OCI-LY7 (cell line): ENCODE data around the gene C1orf226. TPM values are rescaled to one million over a fixed set of nuclear protein-coding genes. Genes with fewer than 3 reads are reported as not detected.

Experiments used
- BruUV-seq: library from RNA; stranded (reverse); fragments of 400-500 nt; replicated peaks from 2 replicates; lab custom pipeline; 2021; lab: Mats Ljungman, UMichigan
- CTCF ChIA-PET: fragments of 300-600 bp; sonication (Branson Sonifier 250); formaldehyde crosslinking; loops from one replicate; lab custom pipeline; 2022; ENCODE audit warnings: antibody characterized with exemption; ENCODE audit not compliant: unreplicated experiment; lab: Charles Lee
- POLR2A ChIA-PET: fragments of 300-600 bp; sonication (Branson Sonifier 250); formaldehyde crosslinking; loops from one replicate; lab custom pipeline; 2022; ENCODE audit warnings: antibody characterized with exemption; lab: Charles Lee
- DNase-seq: peaks from one replicate; pipeline ENCODE4 v3.0.0-alpha.2; 2015; ENCODE audit warnings: low spot score
- H2AFZ ChIP-seq: fragments of 200-600 bp; sonication (generic), shearing (Covaris generic); 2 replicates; pipeline ENCODE4 v1.6.1; 2014; ENCODE audit warnings: mild to moderate bottlenecking, antibody characterized with exemption, low read length, moderate library complexity
- H3K27ac ChIP-seq: fragments of 200-600 bp; sonication (generic); 2 replicates; pipeline ENCODE4 v1.5.1; 2014; ENCODE audit warnings: mixed run types, low read depth, mild to moderate bottlenecking, moderate library complexity, low read length, inconsistent platforms; ENCODE audit not compliant: poor library complexity, severe bottlenecking
- H3K36me3 ChIP-seq: fragments of 200-600 bp; sonication (generic); 2 replicates; pipeline ENCODE4 v1.6.1; 2014; ENCODE audit warnings: mild to moderate bottlenecking, antibody characterized with exemption, low read length, moderate library complexity, mixed read lengths; ENCODE audit not compliant: insufficient read depth
- H3K4me1 ChIP-seq: fragments of 200-600 bp; sonication (generic); 2 replicates; pipeline ENCODE4 v1.5.1; 2014; ENCODE audit warnings: mild to moderate bottlenecking, low read length; ENCODE audit not compliant: insufficient read depth, poor library complexity, severe bottlenecking
- H3K4me2 ChIP-seq: fragments of 200-600 bp; sonication (generic); 2 replicates; pipeline ENCODE4 v1.6.1; 2014; ENCODE audit warnings: mild to moderate bottlenecking, low read length
- H3K4me3 ChIP-seq: fragments of 200-600 bp; sonication (generic); 2 replicates; pipeline ENCODE4 v1.5.1; 2014; ENCODE audit warnings: mild to moderate bottlenecking, low read depth, low read length; ENCODE audit not compliant: poor library complexity, severe bottlenecking
- H3K79me2 ChIP-seq: fragments of 200-600 bp; sonication (generic); 2 replicates; pipeline ENCODE4 v1.6.1; 2016; ENCODE audit warnings: low read depth, mild to moderate bottlenecking, low read length, moderate library complexity, mixed read lengths; ENCODE audit not compliant: insufficient read depth
- H3K9me2 ChIP-seq: fragments of 200-600 bp; sonication (generic); 2 replicates; pipeline ENCODE4 v1.6.1; 2016; ENCODE audit warnings: mild to moderate bottlenecking, low read length, mixed read lengths; ENCODE audit not compliant: insufficient read depth
- H3K9me3 ChIP-seq: fragments of 200-600 bp; sonication (generic); 2 replicates; pipeline ENCODE4 v1.6.1; 2014; ENCODE audit warnings: mild to moderate bottlenecking, mixed run types, low read length, mixed read lengths
- H4K20me1 ChIP-seq: fragments of 200-600 bp; sonication (generic); 2 replicates; pipeline ENCODE4 v1.6.1; 2014; ENCODE audit warnings: mild to moderate bottlenecking, antibody characterized with exemption, low read length, moderate library complexity, mixed read lengths; ENCODE audit not compliant: insufficient read depth
- EZH2phosphoT487 ChIP-seq: fragments of 200-600 bp; sonication (generic); IDR thresholded peaks from 2 replicates; pipeline ENCODE4 v1.6.1; 2018; ENCODE audit warnings: low read depth, borderline replicate concordance, mild to moderate bottlenecking, mixed run types, antibody characterized with exemption, low read length, moderate library complexity, mixed read lengths
- intact Hi-C: fragments of 100-400 bp; cut with micrococcal nuclease; formaldehyde crosslinking; loops from one replicate; pipeline ENCODE4 v1.10.0; 2022; ENCODE audit not compliant: unreplicated experiment
- total RNA-seq, 2 experiments: library from RNA; depleted of rRNA in 1 of 2; stranded (reverse); fragments of >200 nt in 1 of 2; shearing (Covaris generic) in 1 of 2; gene quantifications; 2 replicates each; pipeline ENCODE4 v1.2.3, GENCODE V29; 2014 to 2022
- TF ChIP-seq, protein P1 (sequence below): fragments of 200-600 bp; sonication (generic); conservative IDR thresholded peaks from 2 replicates; pipeline ENCODE4 v1.5.1; 2014; ENCODE audit warnings: mild to moderate bottlenecking, antibody characterized with exemption, low read length, moderate library complexity, mixed read lengths

The C1orf226 gene
- total RNA-seq, 2 experiments from 2014 or later = not detected

DNA sequence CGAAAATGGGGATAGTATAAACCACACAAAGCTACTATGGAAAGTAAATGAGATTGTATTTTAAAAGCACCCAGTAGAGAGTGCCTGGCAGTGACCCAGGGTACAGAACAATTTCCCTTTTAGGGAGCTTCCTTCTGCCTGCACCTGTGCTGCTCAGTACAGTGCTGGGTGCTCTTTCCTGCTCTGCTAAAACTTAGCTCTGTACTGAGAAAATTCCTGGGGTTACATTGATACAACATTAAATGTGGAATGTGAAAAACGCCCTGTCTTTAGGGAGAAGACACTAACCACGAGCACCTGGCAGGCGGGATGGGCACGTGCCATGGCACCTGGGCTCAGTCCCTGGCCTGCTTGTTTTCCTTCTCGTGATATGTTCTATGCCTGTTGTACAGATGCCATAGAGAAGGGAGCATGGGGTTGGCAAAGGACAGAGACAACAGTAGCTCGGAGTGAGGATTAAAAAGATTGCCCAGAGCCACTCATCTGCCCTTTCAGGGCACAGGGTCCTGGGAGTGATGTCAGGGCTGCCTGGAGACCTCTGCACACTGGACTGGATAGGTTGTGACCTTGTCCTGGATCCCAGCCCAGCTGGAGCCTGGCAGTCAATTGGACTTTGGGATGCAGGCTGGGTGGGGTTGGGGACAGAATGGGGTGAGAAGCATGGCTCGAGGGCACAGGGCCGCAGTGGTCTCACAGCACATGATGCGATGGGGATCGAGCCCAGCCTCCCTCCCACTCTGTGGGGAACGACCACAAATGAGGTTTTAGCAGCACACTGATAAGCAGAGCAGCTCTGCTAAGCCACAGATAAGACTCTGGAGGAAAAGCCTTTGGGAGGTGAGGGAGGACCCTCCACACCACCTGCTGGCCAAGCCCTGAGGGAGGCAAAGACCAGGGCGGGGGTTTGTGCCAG lies 9.1 kb upstream of the C1orf226 start:
- H3K36me3 ChIP-seq = no peaks in the 10 kb centered on the region
- no peak overlapping the region for H3K27ac ChIP-seq
- H3K79me2 ChIP-seq = no peaks in the 10 kb centered on the region
- TF ChIP-seq, protein P1, sequence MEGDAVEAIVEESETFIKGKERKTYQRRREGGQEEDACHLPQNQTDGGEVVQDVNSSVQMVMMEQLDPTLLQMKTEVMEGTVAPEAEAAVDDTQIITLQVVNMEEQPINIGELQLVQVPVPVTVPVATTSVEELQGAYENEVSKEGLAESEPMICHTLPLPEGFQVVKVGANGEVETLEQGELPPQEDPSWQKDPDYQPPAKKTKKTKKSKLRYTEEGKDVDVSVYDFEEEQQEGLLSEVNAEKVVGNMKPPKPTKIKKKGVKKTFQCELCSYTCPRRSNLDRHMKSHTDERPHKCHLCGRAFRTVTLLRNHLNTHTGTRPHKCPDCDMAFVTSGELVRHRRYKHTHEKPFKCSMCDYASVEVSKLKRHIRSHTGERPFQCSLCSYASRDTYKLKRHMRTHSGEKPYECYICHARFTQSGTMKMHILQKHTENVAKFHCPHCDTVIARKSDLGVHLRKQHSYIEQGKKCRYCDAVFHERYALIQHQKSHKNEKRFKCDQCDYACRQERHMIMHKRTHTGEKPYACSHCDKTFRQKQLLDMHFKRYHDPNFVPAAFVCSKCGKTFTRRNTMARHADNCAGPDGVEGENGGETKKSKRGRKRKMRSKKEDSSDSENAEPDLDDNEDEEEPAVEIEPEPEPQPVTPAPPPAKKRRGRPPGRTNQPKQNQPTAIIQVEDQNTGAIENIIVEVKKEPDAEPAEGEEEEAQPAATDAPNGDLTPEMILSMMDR = no peak
- TF ChIP-seq EZH2phosphoT487 = no peak
- no TSS peak for BruUV-seq
- no peak overlapping the region for H3K4me2 ChIP-seq
- CTCF ChIA-PET = interaction anchor here (0.5 kb wide), 1 partner anchor 37 kb away, joined by 3 read pairs; no protein-coding TSS in a partner anchor
- DNase-seq = no peak
- no peak overlapping the region for H2AFZ ChIP-seq
- no peaks in the 10 kb centered on the region for H3K9me2 ChIP-seq
- H3K4me3 ChIP-seq = no peak overlapping the region
- H3K4me1 ChIP-seq = no peaks in the 10 kb centered on the region
- H3K9me3 ChIP-seq = no peaks in the 10 kb centered on the region
- intact Hi-C loops = no loop called here
- POLR2A ChIA-PET = interaction anchor here (0.7 to 0.9 kb wide), 2 partner anchors 10 to 223 kb away, joined by 3 read pairs; no protein-coding TSS in a partner anchor
- H4K20me1 ChIP-seq = no peaks in the 10 kb centered on the region

- H3K9me3 ChIP-seq = no peaks in the 10 kb centered on the region
- H3K79me2 ChIP-seq = no peaks in the 10 kb centered on the region
- no peaks in the 10 kb centered on the region for H3K36me3 ChIP-seq
- no TSS peak for BruUV-seq
- no peaks in the 10 kb centered on the region for H3K9me2 ChIP-seq
- H3K4me1 ChIP-seq = no peaks in the 10 kb centered on the region
- H3K27ac ChIP-seq = no peak overlapping the region
- POLR2A ChIA-PET = no interaction called here
- H2AFZ ChIP-seq = no peak overlapping the region
- no peak for TF ChIP-seq EZH2phosphoT487
- TF ChIP-seq, protein P1 = no peak
- intact Hi-C loops = no loop called here
- no peak for DNase-seq
- no peaks in the 10 kb centered on the region for H4K20me1 ChIP-seq
- no peak overlapping the region for H3K4me2 ChIP-seq
- H3K4me3 ChIP-seq = no peak overlapping the region
- CTCF ChIA-PET = no interaction called here
Measured at GRCh38 chr1:162373072-162373427, 8.5 kb upstream of the C1orf226 start.
